GM18873 (cell line): Measurements from ENCODE around the gene DSE.

Experiments
- ATAC-seq: cut with Tn5 transposase; IDR thresholded peaks from one replicate; pipeline ENCODE4 v1.9.1; 2021; ENCODE audit warnings: mild to moderate bottlenecking, moderate library complexity, moderate number of reproducible peaks; ENCODE audit not compliant: unreplicated experiment, low FRiP score

The DSE gene

GRCh38 chr6:116439522-116440051, 68.8 kb downstream of the DSE start:
- ATAC-seq, result no peak

GRCh38 chr6:116443105-116443504, 72.4 kb downstream of the DSE start:
- ATAC-seq, result no peak

DNA sequence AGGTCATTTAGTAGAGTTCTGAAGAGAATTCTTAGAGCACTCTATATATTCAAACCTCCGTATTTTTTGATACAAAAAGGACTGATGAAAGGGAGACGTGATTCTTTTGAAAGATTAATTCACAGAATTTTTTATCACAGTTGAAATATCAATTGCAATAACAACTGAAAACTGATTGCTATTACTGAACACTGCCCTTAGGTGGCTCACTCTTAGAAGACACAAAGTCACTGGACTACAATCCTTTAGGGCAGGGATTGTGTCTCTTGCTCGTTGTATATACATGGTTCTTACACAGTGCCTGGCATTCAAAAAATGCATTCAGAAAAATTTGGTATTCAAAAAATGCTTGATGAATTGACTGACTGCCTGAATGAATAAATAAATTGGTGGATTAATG, 73.3 kb downstream of the DSE start:
- peak; percentile 46 for ATAC-seq

DNA sequence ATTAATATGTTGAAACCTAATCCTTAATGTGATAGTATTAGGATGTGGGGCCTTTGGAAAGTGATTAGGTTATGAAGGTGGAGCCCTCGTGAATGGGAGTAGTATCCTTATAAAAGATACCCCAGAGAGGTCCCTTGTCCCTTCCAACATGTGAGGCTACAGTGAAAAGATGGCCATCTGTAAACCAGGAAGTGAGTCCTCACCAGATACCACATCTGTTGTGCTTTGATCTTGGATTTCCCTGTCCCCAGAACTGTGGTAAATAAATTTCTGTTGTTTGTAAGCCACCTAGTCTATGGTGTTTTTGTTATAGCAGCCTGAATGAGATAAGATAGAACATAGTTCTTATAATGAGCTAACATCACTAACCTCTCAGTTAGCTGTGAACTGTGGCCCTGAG, 73.8 kb downstream of the DSE start:
- no peak for ATAC-seq

- ATAC-seq, result no peak
Observed at GRCh38 chr6:116445102-116445501, 74.4 kb downstream of the DSE start.

DNA sequence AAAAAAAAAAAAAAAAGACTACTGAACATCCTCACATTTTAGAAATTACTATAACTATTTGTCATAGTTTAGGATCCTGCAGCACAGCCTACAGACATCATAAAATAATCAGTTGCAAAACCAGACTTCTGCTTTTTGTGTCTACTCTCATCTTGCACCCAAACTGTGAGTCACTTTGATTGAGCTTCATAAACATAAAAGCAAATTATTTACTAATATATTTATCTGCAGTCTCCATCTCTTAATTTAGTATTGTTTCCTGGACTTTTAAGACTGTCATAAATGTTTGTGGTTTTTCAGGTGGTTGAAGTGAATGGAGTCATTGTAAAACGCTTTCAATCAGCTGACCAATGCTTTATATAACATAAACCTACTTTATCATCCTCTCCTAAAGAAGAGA, 75.7 kb downstream of the DSE start:
- ATAC-seq, result no peak

DNA sequence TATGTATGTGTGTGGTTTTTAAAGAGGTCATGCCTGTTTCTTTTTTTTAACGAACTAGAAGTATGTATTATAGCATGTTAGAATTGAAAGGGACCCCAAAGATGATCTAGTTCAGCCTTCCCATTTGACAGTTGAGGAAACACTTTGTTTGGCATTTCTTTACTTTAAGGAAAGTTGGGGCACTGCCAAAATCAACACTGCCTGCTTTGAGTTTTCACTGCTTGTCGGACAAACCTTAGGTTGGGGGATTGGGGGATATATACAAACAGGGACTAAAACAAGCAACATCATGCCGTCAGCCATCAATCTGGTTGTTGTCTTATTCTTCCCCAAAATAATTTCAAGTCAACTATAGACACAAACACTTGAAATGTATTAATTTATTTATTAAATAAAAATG, 76.3 kb downstream of the DSE start:
- ATAC-seq, result no peak

GRCh38 chr6:116447496-116448011, 76.8 kb downstream of the DSE start:
- ATAC-seq, result no peak

- no peak for ATAC-seq
Observed at GRCh38 chr6:116449565-116449964, 78.8 kb downstream of the DSE start.

DNA sequence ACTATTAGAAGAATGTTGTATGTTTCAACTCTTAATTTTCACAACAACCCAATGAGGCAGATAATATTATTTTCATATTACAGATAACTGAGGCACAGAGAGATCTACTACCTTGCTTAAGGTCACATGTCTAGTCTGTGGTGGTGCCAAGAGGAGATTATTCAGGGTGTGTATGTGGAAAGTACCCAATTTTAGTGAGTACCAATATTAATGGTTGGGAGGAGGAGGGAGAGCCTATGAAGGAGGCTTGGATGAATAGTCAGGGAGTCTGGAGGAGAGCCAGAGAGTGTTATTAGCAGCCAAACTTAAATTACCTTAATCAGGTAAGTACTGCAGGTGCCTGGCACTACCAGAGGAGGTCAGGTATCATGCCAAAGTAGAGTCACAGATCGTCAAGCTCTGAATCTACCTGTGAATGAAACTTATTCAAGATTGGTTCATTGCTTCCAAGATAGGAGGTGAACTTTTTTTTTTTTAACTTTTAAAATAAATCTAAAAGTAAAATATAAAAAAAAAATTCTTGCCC, 79.5 kb downstream of the DSE start:
- ATAC-seq, result no peak

GRCh38 chr6:116450769-116451740, 80.3 kb downstream of the DSE start:
- ATAC-seq, result peak; percentile 89

GRCh38 chr6:116451916-116452315, 81.2 kb downstream of the DSE start:
- ATAC-seq, result no peak

- no peak for ATAC-seq
Observed at GRCh38 chr6:116452531-116452930, 81.8 kb downstream of the DSE start.

GRCh38 chr6:116456106-116456505, 85.4 kb downstream of the DSE start:
- no peak for ATAC-seq

GRCh38 chr6:116456927-116457326, 86.2 kb downstream of the DSE start:
- ATAC-seq, result no peak

DNA sequence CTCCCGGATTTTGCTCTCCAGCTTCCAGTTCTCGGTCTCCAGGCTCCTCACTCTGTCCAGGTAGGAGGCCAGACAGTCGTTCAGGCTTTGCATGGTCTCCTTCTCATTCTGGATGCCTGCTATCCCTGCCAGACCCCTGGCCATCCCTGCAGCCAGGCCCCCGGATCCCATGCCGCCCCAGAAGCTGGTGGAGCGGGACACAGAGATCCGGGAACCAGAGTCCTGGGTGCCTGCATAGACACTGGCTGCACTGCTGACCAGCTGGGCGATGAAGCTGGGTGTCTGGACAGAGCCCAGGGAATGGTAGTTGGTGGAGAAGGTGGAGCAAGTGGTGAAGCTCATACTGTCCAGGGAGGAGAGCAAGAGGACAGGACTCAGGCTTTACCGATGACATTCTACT, 87.5 kb downstream of the DSE start:
- no peak for ATAC-seq

GRCh38 chr6:116459927-116460326, 89.2 kb downstream of the DSE start:
- ATAC-seq, result no peak

GRCh38 chr6:116461331-116461931, 90.7 kb downstream of the DSE start, which contains the start of gene CALHM6:
TSS of gene CALHM6 (plus strand) at chr6:116461375. CDS start at chr6:116461930, 555 bp downstream.
- peak; percentile 2 for ATAC-seq

GRCh38 chr6:116461932-116462885, 91.5 kb downstream of the DSE start:
- peak; percentile 74 for ATAC-seq

DNA sequence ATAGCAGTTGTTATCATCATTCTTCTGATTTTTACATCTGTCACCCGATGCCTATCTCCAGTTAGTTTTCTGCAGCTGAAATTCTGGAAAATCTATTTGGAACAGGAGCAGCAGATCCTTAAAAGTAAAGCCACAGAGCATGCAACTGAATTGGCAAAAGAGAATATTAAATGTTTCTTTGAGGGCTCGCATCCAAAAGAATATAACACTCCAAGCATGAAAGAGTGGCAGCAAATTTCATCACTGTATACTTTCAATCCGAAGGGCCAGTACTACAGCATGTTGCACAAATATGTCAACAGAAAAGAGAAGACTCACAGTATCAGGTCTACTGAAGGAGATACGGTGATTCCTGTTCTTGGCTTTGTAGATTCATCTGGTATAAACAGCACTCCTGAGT, 92.6 kb downstream of the DSE start:
- ATAC-seq, result no peak
